Measurements from ENCODE around the gene GPR27. TPM values are rescaled to one million over a fixed set of nuclear protein-coding genes. Genes with fewer than 3 reads are reported as not detected.

The GPR27 gene
- total and polyA plus RNA-seq, 7 donors: 0.03 to 1.2 (median 0.93) TPM

DNA sequence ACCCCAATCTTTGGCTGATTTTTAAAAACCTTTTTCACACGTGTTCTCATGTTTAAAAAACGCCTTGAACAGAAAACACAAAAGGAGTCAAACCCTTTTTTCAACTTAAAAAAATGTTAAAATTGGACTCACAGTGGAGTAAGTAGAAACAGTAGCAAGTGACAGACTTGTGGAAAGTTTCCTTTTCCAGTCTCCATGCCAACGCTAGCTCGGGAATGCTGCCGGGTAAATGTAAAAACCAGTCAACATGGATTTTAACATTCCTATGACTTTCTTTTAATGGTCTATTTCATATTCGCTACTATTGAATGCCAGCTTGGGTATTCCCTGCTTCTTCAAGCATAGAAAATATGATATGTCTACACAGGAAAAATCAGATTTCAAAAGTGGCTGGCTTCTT, 32.9 kb downstream of the GPR27 start:
- DNase-seq (no peak), ATAC-seq (no peak)
- Histone ChIP-seq H3K9me3 (no peaks in the 10 kb centered on the region), H3K27me3 (ENCODE audit: insufficient read depth in 3 of 3, low read length in 2 of 3) (peaks cover 0 to 57% (median 16%) of the 10 kb centered on the region in 3 donors), H3K4me1 (peaks cover 7% of the 10 kb centered on the region), H3K36me3 (ENCODE audit: insufficient read depth in 1 of 2, low read depth in 1 of 2) (no peaks in the 10 kb centered on the region), H3K27ac (no peak overlapping the region), H3K4me3 (no peak overlapping the region)
- intact Hi-C loops (cut with DNase I): no loop called here
- TF ChIP-seq, protein P1, sequence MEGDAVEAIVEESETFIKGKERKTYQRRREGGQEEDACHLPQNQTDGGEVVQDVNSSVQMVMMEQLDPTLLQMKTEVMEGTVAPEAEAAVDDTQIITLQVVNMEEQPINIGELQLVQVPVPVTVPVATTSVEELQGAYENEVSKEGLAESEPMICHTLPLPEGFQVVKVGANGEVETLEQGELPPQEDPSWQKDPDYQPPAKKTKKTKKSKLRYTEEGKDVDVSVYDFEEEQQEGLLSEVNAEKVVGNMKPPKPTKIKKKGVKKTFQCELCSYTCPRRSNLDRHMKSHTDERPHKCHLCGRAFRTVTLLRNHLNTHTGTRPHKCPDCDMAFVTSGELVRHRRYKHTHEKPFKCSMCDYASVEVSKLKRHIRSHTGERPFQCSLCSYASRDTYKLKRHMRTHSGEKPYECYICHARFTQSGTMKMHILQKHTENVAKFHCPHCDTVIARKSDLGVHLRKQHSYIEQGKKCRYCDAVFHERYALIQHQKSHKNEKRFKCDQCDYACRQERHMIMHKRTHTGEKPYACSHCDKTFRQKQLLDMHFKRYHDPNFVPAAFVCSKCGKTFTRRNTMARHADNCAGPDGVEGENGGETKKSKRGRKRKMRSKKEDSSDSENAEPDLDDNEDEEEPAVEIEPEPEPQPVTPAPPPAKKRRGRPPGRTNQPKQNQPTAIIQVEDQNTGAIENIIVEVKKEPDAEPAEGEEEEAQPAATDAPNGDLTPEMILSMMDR (IDR thresholded peaks at IDR 0.05): no peak
- WGBS, 3 donors: 38 to 52% (median 43%) methylated on average over 6 of the region's 6 CpGs

DNA sequence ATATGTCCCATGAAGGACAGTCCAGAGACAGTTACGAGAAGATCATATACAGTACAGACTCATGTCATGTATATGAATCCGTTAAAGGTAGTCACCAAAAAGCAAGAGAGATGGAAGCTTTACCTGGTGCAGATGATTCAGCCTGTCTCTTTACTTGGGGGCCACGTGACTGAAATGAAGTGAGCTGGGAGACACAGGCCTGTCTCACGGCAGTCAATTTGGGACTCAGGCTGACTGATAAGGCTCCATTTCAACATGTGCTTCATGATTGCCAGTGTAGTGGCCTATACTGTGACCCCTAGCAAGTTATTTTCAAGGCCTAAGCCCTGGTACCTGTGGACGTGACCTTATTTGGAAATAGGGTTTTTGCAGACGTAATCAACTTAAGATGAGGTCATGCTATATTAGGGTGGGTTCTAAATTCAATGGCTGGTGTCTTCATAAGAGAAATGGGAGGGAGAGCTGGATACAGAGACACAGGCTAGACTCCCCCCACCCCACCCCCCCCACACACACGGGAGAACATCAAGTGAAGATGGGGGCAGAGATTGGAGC, 34.3 kb downstream of the GPR27 start:
- DNase-seq (no peak), ATAC-seq (no peak)
- no peaks in the 10 kb centered on the region for H3K36me3 ChIP-seq (ENCODE audit: insufficient read depth in 1 of 2, low read depth in 1 of 2)
- intact Hi-C loops (cut with DNase I): no loop called here
- TF ChIP-seq, protein P1 (IDR thresholded peaks at IDR 0.05): no peak
- peaks cover 7% of the 10 kb centered on the region for H3K4me1 ChIP-seq
- peaks cover 0 to 43% (median 16%) of the 10 kb centered on the region in 3 donors for H3K27me3 ChIP-seq (ENCODE audit: insufficient read depth in 3 of 3, low read length in 2 of 3)
- H3K27ac ChIP-seq: no peak overlapping the region
- H3K9me3 ChIP-seq: no peaks in the 10 kb centered on the region
- H3K4me3 ChIP-seq: no peak overlapping the region
- whole genome bisulfite sequencing, 3 donors: 91 to 94% (median 93%) methylated on average over 7 of the region's 7 CpGs

DNA sequence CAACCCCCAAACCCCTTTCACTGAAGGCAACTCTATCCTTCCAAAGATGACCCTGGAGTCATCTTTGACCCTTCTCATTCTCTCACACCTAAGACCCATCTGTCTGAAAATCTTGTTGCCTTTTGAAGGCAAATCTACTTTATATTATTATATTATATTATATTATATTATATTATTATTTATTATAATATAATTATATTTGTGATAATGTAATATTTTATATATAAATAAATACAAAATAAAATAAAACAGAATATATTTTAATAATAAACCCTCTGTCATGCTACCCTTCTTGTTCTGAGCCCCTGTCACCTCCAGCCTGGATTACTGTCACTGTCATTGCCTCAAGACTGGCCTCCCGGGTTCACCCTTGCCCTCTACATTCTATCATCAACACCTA, 36.3 kb downstream of the GPR27 start:
- no peaks in the 10 kb centered on the region for H3K36me3 ChIP-seq (ENCODE audit: insufficient read depth in 1 of 2, low read depth in 1 of 2)
- ATAC-seq: no peak
- no peak overlapping the region for H3K27ac ChIP-seq
- TF ChIP-seq, protein P1 (IDR thresholded peaks at IDR 0.05): no peak
- WGBS, 3 donors: 76 to 90% (median 79%) methylated on average over 1 of the region's 1 CpG
- H3K4me3 ChIP-seq: no peak overlapping the region
- intact Hi-C loops (cut with DNase I): no loop called here
- no peak for DNase-seq
- H3K9me3 ChIP-seq: no peaks in the 10 kb centered on the region
- H3K27me3 ChIP-seq (ENCODE audit: insufficient read depth in 3 of 3, low read length in 2 of 3): peaks cover 0 to 24% (median 9%) of the 10 kb centered on the region in 3 donors
- no peaks in the 10 kb centered on the region for H3K4me1 ChIP-seq

DNA sequence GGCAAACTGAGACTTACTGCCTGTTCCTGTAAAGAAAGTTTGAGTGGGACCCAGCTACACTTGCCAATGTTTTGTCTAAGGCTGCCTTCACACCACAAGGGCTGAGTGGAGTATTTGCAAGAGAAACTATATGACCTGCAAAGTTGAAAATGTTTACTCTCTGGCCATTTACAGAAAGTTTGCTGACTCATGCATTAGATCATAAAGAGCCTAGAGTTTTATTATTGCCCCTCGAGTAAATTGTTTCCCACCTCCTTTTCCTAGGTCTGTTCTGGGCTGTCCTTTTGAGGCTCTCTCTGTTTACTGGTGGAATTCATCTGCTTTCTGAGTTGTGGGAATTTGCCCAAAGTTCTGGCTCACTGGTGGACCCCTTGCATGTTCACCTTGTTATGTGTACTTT, 38.0 kb downstream of the GPR27 start:
- H3K4me3 ChIP-seq: no peak overlapping the region
- TF ChIP-seq, protein P1 (IDR thresholded peaks at IDR 0.05): no peak
- no peaks in the 10 kb centered on the region for H3K4me1 ChIP-seq
- H3K9me3 ChIP-seq: no peaks in the 10 kb centered on the region
- ATAC-seq: no peak
- intact Hi-C loops (cut with DNase I): no loop called here
- no peak for DNase-seq
- WGBS, 3 donors: 83 to 91% (median 86%) methylated on average over 1 of the region's 1 CpG
- peaks cover 0 to 8% (median 0%) of the 10 kb centered on the region in 3 donors for H3K27me3 ChIP-seq (ENCODE audit: insufficient read depth in 3 of 3, low read length in 2 of 3)
- H3K27ac ChIP-seq: no peak overlapping the region
- no peaks in the 10 kb centered on the region for H3K36me3 ChIP-seq (ENCODE audit: insufficient read depth in 1 of 2, low read depth in 1 of 2)

DNA sequence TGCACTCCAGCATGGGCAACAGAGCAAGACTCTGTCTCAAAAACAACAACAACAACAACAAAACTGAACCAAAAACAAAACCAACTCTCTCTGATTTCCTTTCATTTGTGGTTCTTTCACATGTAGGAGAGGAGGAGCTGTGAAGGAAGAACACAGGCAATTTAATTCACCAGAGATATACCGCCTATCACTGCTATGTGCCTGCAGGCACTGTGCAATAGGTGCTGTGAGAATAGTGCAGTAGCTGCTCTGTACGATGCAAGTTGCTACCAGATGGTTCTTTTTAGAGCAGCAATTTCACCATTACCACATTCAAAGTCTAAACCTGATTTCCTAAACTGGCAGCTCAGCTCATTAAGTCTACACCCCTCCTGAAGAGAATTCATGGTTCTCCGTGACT, 42.6 kb downstream of the GPR27 start:
- ATAC-seq: no peak
- intact Hi-C loops (cut with DNase I): no loop called here

More for the DNA sequence above, 42.6 kb downstream of the GPR27 start:
- Histone ChIP-seq H3K27ac (no peak overlapping the region), H3K36me3 (ENCODE audit: insufficient read depth in 1 of 2, low read depth in 1 of 2) (no peaks in the 10 kb centered on the region), H3K4me3 (no peak overlapping the region), H3K9me3 (no peaks in the 10 kb centered on the region), H3K4me1 (no peaks in the 10 kb centered on the region), H3K27me3 (ENCODE audit: insufficient read depth in 3 of 3, low read length in 2 of 3) (peaks cover 0 to 1% (median 0%) of the 10 kb centered on the region in 3 donors)
- 82 to 90% (median 86%) methylated on average over 3 of the region's 3 CpGs for WGBS, 3 donors
- DNase-seq: no peak
- TF ChIP-seq, protein P1 (IDR thresholded peaks at IDR 0.05): no peak
